Measurements from ENCODE around the gene RPS3.
"Not testable (repeated sequence)": the region's sequence is repeated elsewhere in the genome, so short reads cannot be mapped to it uniquely, and the experiment has no call there.

Gene RPS3

DNA sequence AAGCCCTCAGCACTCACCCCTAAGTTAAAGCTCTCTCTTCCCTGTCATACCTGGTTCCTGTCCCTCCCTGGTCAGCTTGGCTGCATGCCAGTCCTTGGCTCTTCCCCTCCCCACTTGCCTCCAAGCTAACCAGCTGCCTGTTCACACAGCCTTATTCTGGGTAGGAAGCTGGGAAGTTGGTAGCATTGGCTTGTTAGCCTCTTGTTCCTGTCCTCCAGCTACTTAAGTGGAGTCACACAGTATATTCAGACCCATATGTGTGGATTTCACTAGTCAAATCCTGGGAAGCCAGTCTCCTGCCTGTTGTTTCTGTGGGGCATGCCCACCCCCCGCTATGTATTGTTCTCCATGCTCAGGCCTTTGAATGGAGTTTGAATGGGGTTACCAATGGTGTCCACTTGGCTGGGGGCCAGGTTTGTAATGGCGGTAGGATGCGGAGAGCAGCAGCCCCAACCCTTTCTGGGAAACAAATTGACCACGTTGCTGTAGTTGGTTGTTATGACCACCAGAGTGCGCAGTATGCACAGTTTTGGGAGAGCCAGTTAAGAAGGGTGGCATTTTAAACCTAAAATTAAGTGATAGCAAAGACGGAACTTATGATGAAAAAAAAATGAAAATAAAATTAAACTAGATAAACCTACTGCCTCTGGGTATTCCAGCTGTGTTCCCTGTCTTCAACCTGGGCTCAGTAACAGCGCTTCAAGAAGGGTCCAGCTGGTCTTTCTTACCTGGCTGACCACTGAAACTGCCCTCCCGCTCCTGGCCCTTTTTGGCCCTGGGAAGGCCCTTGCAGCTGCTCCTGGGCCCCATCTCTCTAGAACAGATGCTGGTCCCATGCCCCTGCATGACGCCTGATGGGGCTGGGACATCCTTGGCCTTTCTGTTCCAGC lies 10.7 kb upstream of the RPS3 start:
- H3K4me3 ChIP-seq, result no peak overlapping the region
- H3K36me3 ChIP-seq (replicated peaks), result no peaks in the 10 kb centered on the region
- in situ Hi-C loops (cut with MboI; ENCODE audit: low sequenced_read_pairs), result no loop called here
- DNase-seq (ENCODE audit: low spot score in 2 of 2), result peak; percentile 78 to 88
- H3K9me3 ChIP-seq, result no peaks in the 10 kb centered on the region
- H3K4me1 ChIP-seq, result peaks cover 5% of the 10 kb centered on the region
- no peaks in the 10 kb centered on the region for H3K27me3 ChIP-seq (ENCODE audit: low read depth)

GRCh38 chr11:75389276-75389605 lies 10.1 kb upstream of the RPS3 start:
- H3K36me3 ChIP-seq (replicated peaks), result no peaks in the 10 kb centered on the region

DNA sequence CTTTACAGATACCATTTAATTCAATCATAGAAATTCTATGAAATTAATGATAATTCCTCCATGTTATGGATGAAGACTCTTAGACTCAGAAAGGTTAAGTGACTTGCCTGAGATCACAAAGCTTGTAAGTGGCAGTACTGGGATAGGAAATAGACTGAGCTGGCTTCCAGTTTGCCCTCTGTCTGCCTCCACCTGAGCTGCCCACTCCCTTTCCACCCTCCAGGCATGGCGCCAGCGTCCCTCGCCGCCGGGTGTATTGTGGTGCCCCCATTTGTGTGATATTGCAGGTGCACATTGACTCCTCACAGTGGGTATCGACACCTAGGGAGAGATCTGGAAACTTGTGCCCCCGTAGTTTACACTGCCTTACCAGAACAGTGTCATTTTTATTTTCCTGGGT lies 9.4 kb upstream of the RPS3 start:
- Histone ChIP-seq H3K4me1 (peaks cover 5% of the 10 kb centered on the region), H3K9me3 (no peaks in the 10 kb centered on the region), H3K36me3 (replicated peaks) (no peaks in the 10 kb centered on the region), H3K27me3 (ENCODE audit: low read depth) (no peaks in the 10 kb centered on the region), H3K4me3 (no peak overlapping the region)
- DNase-seq (ENCODE audit: low spot score in 2 of 2), result no peak
- in situ Hi-C loops (cut with MboI; ENCODE audit: low sequenced_read_pairs), result no loop called here

More at GRCh38 chr11:75389276-75389605, 10.1 kb upstream of the RPS3 start:
- H3K9me3 ChIP-seq, result no peaks in the 10 kb centered on the region
- no peak overlapping the region for H3K4me3 ChIP-seq
- no peak for DNase-seq (ENCODE audit: low spot score in 2 of 2)
- H3K27me3 ChIP-seq (ENCODE audit: low read depth), result no peaks in the 10 kb centered on the region
- H3K4me1 ChIP-seq, result peaks cover 5% of the 10 kb centered on the region
- in situ Hi-C loops (cut with MboI; ENCODE audit: low sequenced_read_pairs), result no loop called here

GRCh38 chr11:75394085-75394840 lies 5.1 kb upstream of the RPS3 start:
- in situ Hi-C loops (cut with MboI; ENCODE audit: low sequenced_read_pairs), result no loop called here
- Histone ChIP-seq H3K4me3 (no peak overlapping the region), H3K9me3 (no peaks in the 10 kb centered on the region), H3K36me3 (replicated peaks) (no peaks in the 10 kb centered on the region), H3K4me1 (peaks cover 2% of the 10 kb centered on the region), H3K27me3 (ENCODE audit: low read depth) (no peaks in the 10 kb centered on the region)
- DNase-seq (ENCODE audit: low spot score in 2 of 2), result no peak

GRCh38 chr11:75398906-75399305 lies 412 bp upstream of the RPS3 start:
- peak overlapping the region; percentile 99 for H3K4me3 ChIP-seq
- H3K36me3 ChIP-seq (replicated peaks), result peaks cover 45% of the 10 kb centered on the region
- H3K27me3 ChIP-seq (ENCODE audit: low read depth), result no peaks in the 10 kb centered on the region
- H3K4me1 ChIP-seq, result peaks cover 11% of the 10 kb centered on the region
- no peak for DNase-seq (ENCODE audit: low spot score in 2 of 2)
- no peaks in the 10 kb centered on the region for H3K9me3 ChIP-seq
- in situ Hi-C loops (cut with MboI; ENCODE audit: low sequenced_read_pairs), result no loop called here

DNA sequence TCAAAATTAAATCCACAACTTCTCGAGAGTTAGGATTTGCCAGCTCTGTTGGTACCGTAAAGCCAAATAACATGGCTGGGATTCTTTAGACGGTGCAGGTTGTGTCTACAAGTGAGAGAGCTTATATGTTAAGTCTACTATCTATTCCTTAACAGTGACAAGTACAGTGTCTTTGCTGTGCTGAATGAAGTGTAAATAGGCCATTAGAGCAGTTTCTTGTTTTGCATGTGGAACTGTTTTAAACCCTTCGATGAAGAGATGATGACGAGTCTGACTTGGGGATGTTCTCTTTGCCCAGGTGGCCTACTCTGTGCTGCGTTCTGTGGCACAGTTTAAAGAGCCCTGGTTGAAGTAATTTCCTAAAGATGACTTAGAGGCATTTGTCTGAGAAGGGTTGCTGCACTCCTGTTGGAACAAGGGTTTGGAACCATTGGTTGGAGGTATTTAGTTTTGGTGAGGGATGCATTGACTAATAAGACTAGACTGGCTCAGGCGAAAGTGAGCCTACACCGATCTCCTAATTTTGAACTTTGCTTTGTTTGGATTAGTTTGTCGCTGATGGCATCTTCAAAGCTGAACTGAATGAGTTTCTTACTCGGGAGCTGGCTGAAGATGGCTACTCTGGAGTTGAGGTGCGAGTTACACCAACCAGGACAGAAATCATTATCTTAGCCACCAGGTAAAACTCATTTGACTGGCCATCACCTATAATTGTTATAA lies 988 bp downstream of the RPS3 start:
- in situ Hi-C loops (cut with MboI; ENCODE audit: low sequenced_read_pairs), result no loop called here
- DNase-seq (ENCODE audit: low spot score in 2 of 2), result peak in 1 of 2 experiments; percentile 23
- Histone ChIP-seq H3K4me3 (peak overlapping the region; percentile 99), H3K4me1 (peaks cover 11% of the 10 kb centered on the region), H3K9me3 (no peaks in the 10 kb centered on the region), H3K27me3 (ENCODE audit: low read depth) (no peaks in the 10 kb centered on the region), H3K36me3 (replicated peaks) (peaks cover 59% of the 10 kb centered on the region)

GRCh38 chr11:75402002-75402773 lies 2.9 kb downstream of the RPS3 start:
- peak in 1 of 2 experiments; percentile 44 for DNase-seq (ENCODE audit: low spot score in 2 of 2)
- H3K27me3 ChIP-seq (ENCODE audit: low read depth), result no peaks in the 10 kb centered on the region
- H3K4me3 ChIP-seq, result peak overlapping the region; percentile 99
- H3K9me3 ChIP-seq, result no peaks in the 10 kb centered on the region
- H3K4me1 ChIP-seq, result peaks cover 11% of the 10 kb centered on the region
- peaks cover 77% of the 10 kb centered on the region for H3K36me3 ChIP-seq (replicated peaks)
- in situ Hi-C loops (cut with MboI; ENCODE audit: low sequenced_read_pairs), result no loop called here

DNA sequence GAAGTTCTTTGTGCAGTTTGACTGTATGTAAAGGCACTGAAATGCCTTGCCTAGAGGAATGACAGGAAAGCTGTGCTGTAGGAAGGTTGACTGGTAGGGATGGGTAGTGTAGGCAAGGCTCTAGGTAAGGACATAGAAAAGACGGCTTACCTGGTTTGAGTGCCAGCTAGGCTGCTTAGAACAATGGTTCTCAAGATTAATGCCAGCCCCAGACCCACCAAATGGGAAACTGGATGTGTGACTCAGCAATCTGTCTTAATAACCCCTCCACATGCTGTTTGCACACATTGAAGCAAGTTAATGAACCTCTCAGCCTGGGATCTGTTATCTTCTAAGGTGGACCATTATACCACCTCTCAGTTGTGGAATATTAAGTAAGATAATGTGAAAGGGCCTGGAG lies 3.7 kb downstream of the RPS3 start:
- peaks cover 86% of the 10 kb centered on the region for H3K36me3 ChIP-seq (replicated peaks)
- no peaks in the 10 kb centered on the region for H3K27me3 ChIP-seq (ENCODE audit: low read depth)
- H3K9me3 ChIP-seq, result no peaks in the 10 kb centered on the region
- no peak overlapping the region for H3K4me3 ChIP-seq
- H3K4me1 ChIP-seq, result peaks cover 11% of the 10 kb centered on the region
- in situ Hi-C loops (cut with MboI; ENCODE audit: low sequenced_read_pairs), result no loop called here
- DNase-seq (ENCODE audit: low spot score in 2 of 2), result no peak

GRCh38 chr11:75403983-75404658 lies 4.8 kb downstream of the RPS3 start:
- Histone ChIP-seq H3K36me3 (replicated peaks) (peaks cover 95% of the 10 kb centered on the region), H3K4me1 (peaks cover 9% of the 10 kb centered on the region), H3K9me3 (no peaks in the 10 kb centered on the region), H3K4me3 (no peak overlapping the region), H3K27me3 (ENCODE audit: low read depth) (no peaks in the 10 kb centered on the region)
- in situ Hi-C loops (cut with MboI; ENCODE audit: low sequenced_read_pairs), result no loop called here
- no peak for DNase-seq (ENCODE audit: low spot score in 2 of 2)

DNA sequence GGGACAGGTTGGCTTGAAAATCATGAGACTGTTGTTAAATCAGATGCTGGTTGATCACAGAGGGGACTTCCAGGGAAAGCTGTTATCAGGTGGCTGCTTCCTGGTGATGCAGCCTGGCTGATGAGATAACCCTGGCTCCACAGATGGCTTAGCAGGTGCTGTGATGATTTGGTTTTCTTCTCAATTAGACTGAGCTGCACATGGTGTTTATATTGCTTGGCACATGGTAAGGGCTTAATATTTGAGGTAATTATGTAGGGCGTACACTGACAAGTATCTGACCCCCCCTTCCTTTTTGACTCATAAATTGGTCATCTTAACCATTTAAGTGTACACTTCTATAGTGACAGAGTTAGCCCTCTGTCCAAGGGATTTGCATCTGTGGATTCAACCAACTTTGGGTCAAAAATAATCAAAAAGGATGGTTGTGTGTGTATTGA lies 7.0 kb downstream of the RPS3 start:
- Histone ChIP-seq H3K4me3 (no peak overlapping the region), H3K4me1 (peaks cover 6% of the 10 kb centered on the region), H3K36me3 (replicated peaks) (peaks cover 83% of the 10 kb centered on the region), H3K9me3 (no peaks in the 10 kb centered on the region), H3K27me3 (ENCODE audit: low read depth) (no peaks in the 10 kb centered on the region)
- in situ Hi-C loops (cut with MboI; ENCODE audit: low sequenced_read_pairs), result no loop called here
- no peak for DNase-seq (ENCODE audit: low spot score in 2 of 2)

- no peak for DNase-seq (ENCODE audit: low spot score in 2 of 2)
- H3K36me3 ChIP-seq (replicated peaks), result peaks cover 83% of the 10 kb centered on the region
- in situ Hi-C loops (cut with MboI; ENCODE audit: low sequenced_read_pairs), result no loop called here
- H3K27me3 ChIP-seq (ENCODE audit: low read depth), result no peaks in the 10 kb centered on the region
- H3K4me3 ChIP-seq, result no peak overlapping the region
- no peaks in the 10 kb centered on the region for H3K9me3 ChIP-seq
- no peaks in the 10 kb centered on the region for H3K4me1 ChIP-seq
Observed at GRCh38 chr11:75408957-75409219, 9.6 kb downstream of the RPS3 start.

- H3K27me3 ChIP-seq (ENCODE audit: low read depth); DNase-seq (ENCODE audit: low spot score in 2 of 2); H3K9me3 ChIP-seq; H3K4me3 ChIP-seq; H3K4me1 ChIP-seq; in situ Hi-C loops (cut with MboI; ENCODE audit: low sequenced_read_pairs): not testable (repeated sequence)
- H3K36me3 ChIP-seq (replicated peaks), result peaks cover 83% of the 10 kb centered on the region
Observed at GRCh38 chr11:75409971-75410370, 10.7 kb downstream of the RPS3 start.

DNA sequence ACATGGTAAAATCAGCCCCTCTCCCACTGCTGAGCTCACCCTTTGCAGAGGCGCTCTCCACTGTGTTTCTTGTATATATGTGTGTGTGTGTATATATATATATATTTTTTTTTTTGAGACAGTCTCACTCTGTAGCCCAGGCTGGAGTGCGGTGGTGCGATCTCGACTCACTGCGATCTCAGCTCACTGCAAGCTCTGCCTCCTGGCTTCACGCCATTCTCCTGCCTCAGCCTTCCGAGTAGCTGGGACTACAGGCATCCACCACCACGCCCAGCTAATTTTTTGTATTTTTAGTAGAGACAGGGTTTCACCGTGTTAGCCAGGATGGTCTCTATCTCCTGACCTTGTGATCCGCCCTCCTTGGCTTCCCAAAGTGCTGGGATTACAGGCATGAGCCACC lies 13.8 kb downstream of the RPS3 start:
- DNase-seq (ENCODE audit: low spot score in 2 of 2); H3K27me3 ChIP-seq (ENCODE audit: low read depth); H3K4me1 ChIP-seq; in situ Hi-C loops (cut with MboI; ENCODE audit: low sequenced_read_pairs); H3K4me3 ChIP-seq; H3K9me3 ChIP-seq: not testable (repeated sequence)
- peaks cover 71% of the 10 kb centered on the region for H3K36me3 ChIP-seq (replicated peaks)
